Prostate gland (tissue), 2 donors: ENCODE measurements around the gene MAPK8IP2. TPM values are rescaled to one million over a fixed set of nuclear protein-coding genes. Genes with fewer than 3 reads are reported as not detected.
"Not testable (repeated sequence)": the region's sequence is repeated elsewhere in the genome, so short reads cannot be mapped to it uniquely, and the experiment has no call there.

Experiments
- DNase-seq: peaks from one replicate; pipeline ENCODE4 v3.0.0-alpha.2; 2019; ENCODE audit warnings: low spot score
- H3K27ac ChIP-seq, 2 donors: fragments of 200-600 bp; sonication (generic); 2 replicates each; pipeline ENCODE4 v1.5.1; 2017 to 2019
- H3K27me3 ChIP-seq: fragments of 200-600 bp; sonication (generic); replicated peaks from 2 replicates; pipeline ENCODE4 v1.5.1; 2019; ENCODE audit not compliant: insufficient read depth
- H3K36me3 ChIP-seq, 2 donors: fragments of 200-600 bp; sonication (generic); 1 replicate in 1 of 2; 2 replicates in 1 of 2; pipeline versions ENCODE4 v1.5.1 to v1.8.1; 2017 to 2019
- H3K4me1 ChIP-seq: fragments of 200-600 bp; sonication (generic); replicated peaks from 2 replicates; pipeline ENCODE4 v1.5.1; 2019
- H3K4me3 ChIP-seq, 2 donors: fragments of 200-600 bp; sonication (generic); 2 replicates each; pipeline ENCODE4 v1.5.1; 2017 to 2019
- H3K9me3 ChIP-seq: fragments of 200-600 bp; sonication (generic); 2 replicates; pipeline ENCODE4 v1.5.1; 2017
- CTCF ChIP-seq, 4 experiments: fragments of 200-600 bp in 2 of 4; fragments of 450-650 bp in 2 of 4; sonication (generic) in 2 of 4; IDR thresholded peaks; 1 replicate in 3 of 4; 2 replicates in 1 of 4; pipeline ENCODE4 v1.5.1; 2016 to 2019; ENCODE audit warnings: antibody characterized with exemption in 4 of 4, mild to moderate bottlenecking in 2 of 4, moderate library complexity in 2 of 4
- POLR2A ChIP-seq: fragments of 450-650 bp; IDR thresholded peaks from one replicate; pipeline ENCODE4 v1.6.1; 2016; ENCODE audit warnings: antibody characterized with exemption, mild to moderate bottlenecking
- POLR2AphosphoS5 ChIP-seq: sonication (generic); formaldehyde crosslinking; IDR thresholded peaks from one replicate; pipeline ENCODE4 v1.6.1; 2017; ENCODE audit warnings: antibody characterized with exemption
- WGBS: methylation state at CpG from one replicate; pipeline ENCODE4 v1.1.5; 2018; 5-methylcytosine and 5-hydroxymethylcytosine counted together
- intact Hi-C: fragments of 100-400 bp; cut with DNase I; formaldehyde crosslinking; loops from one replicate; pipeline ENCODE4 v1.14.2; 2022
- total RNA-seq, 2 donors: library from RNA; depleted of rRNA; stranded (reverse); fragments of >200 nt; gene quantifications; one replicate each; pipeline ENCODE4 v1.1.0, GENCODE V29; 2016

MAPK8IP2 gene
- total RNA-seq, 2 donors from 2014 or later: 5.1 to 23.6 TPM

GRCh38 chr22:50633771-50634170 is 33.2 kb downstream of the MAPK8IP2 start:
- H3K27ac ChIP-seq: no peak overlapping the region
- DNase-seq: no peak
- intact Hi-C loops: no loop called here
- TF ChIP-seq POLR2A: no peak
- TF ChIP-seq CTCF (IDR thresholded peaks at IDR 0.05): no peak
- TF ChIP-seq POLR2AphosphoS5: no peak
- 92% methylated on average over 11 of the region's 11 CpGs for WGBS
- H3K9me3 ChIP-seq: no peaks in the 10 kb centered on the region
- H3K4me1 ChIP-seq: no peaks in the 10 kb centered on the region
- H3K4me3 ChIP-seq: no peak overlapping the region
- H3K27me3 ChIP-seq: no peaks in the 10 kb centered on the region
- H3K36me3 ChIP-seq: no peaks in the 10 kb centered on the region

GRCh38 chr22:50635591-50635990 is 35.0 kb downstream of the MAPK8IP2 start:
- Histone ChIP-seq H3K9me3 (no peaks in the 10 kb centered on the region), H3K36me3 (no peaks in the 10 kb centered on the region), H3K4me3 (no peak overlapping the region), H3K4me1 (no peaks in the 10 kb centered on the region), H3K27ac (no peak overlapping the region), H3K27me3 (no peaks in the 10 kb centered on the region)
- intact Hi-C loops: no loop called here
- DNase-seq: no peak
- TF ChIP-seq POLR2AphosphoS5 (no peak), CTCF (IDR thresholded peaks at IDR 0.05) (no peak), POLR2A (no peak)
- WGBS: 94% methylated on average over 11 of the region's 11 CpGs

- DNase-seq, intact Hi-C loops: not testable (repeated sequence)
- 98% methylated on average over 12 of the region's 12 CpGs for WGBS
These were observed 39.7 kb downstream of the MAPK8IP2 start for GRCh38 chr22:50640296-50640695.

DNA sequence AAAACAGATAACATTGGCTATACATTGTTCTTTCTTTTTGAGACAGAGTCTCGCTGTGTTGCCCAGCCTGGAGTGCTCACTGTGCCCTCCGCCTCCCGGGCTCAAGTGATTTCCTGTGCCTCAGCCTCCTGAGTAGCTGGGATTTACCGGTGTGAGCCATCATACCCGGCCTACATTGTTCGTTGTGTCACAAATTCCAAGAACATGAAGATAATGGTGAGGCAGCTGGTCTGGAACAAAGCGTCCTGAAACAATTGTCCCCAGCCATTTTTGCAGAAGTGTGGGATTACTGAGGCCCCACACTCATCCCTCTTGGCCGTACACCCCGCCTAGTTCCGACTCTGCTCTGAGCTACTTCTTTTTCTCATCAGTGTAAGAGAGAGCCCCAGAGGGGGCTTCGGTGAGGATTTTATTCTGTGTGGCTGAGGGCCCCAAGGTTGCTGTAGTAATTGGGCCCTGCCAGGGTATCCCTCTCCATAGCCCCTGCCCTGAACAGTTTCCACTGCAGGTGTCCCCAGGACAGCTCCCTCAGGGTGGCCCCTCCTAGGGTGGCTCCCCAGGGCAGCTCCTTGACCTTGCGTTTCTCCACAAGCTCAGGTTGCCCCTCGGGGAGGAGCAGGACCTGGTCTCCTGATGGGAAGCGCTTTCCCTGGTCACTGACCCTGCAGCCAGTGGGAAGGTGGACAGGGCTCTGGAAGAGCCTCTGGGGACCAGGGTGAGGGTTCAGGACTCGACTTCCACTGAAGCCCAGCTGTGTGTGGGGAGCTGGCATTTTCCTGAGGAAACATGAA is 40.5 kb downstream of the MAPK8IP2 start:
- intact Hi-C loops: no loop called here
- Histone ChIP-seq H3K4me3 (no peak overlapping the region), H3K36me3 (no peaks in the 10 kb centered on the region), H3K27me3 (no peaks in the 10 kb centered on the region), H3K27ac (no peak overlapping the region), H3K4me1 (no peaks in the 10 kb centered on the region), H3K9me3 (no peaks in the 10 kb centered on the region)
- WGBS: 71% methylated on average over 15 of the region's 15 CpGs
- TF ChIP-seq POLR2AphosphoS5 (no peak), CTCF (IDR thresholded peaks at IDR 0.05) (no peak), POLR2A (no peak)
- DNase-seq: no peak

More at GRCh38 chr22:50640296-50640695, 39.7 kb downstream of the MAPK8IP2 start:
- not testable (repeated sequence) for H3K27me3 ChIP-seq, H3K9me3 ChIP-seq, H3K27ac ChIP-seq, H3K36me3 ChIP-seq, H3K4me3 ChIP-seq, H3K4me1 ChIP-seq

DNA sequence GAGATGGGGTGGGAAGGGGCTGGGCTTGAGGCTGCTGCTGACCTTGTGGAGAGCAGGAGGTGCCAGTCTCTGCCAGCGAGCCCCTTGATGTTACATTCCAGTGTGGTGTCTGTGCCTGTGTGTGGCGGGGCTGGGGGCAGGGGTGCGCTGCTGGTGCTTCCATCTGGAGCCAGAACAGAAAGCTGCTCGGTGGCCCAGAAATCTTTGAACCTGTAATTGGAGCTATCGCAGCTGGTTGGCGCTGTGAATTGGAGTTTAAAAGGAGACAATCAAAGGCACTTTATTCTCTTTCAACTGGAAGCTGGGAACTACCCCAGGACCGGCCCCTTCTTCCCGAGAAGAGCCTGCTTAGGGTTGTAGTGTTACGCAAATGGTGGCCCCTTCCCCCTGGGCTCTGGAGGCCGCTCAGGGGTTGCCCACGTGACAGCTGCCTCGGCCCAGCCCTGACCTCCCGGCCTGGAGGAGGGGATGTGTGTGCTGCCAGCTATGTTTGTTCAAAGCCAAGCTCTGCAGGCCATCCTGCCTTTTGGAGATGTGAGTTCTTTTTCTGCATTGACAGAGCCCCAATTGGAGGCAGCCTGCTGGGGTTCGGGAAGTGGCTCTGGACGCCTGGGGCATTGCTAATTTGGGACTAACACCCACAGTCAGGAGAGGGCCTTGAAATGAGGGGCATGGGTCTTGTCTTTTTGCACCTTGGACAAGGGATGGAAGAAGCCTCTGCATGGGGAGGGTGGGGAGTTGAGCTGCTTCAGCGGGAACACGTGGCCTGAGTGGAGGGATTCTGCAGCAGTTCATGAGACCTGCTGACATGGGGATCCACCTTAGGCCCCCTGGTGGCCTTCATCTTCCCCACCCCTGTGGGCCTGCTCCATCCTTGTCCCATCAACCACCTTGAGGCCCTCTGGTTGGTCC is 41.4 kb downstream of the MAPK8IP2 start:
- intact Hi-C loops: no loop called here
- 23% methylated on average over 17 of the region's 17 CpGs for WGBS
- Histone ChIP-seq H3K4me3 (no peak overlapping the region), H3K4me1 (no peaks in the 10 kb centered on the region), H3K27ac (no peak overlapping the region), H3K36me3 (no peaks in the 10 kb centered on the region), H3K9me3 (no peaks in the 10 kb centered on the region), H3K27me3 (no peaks in the 10 kb centered on the region)
- no peak for DNase-seq
- TF ChIP-seq CTCF (IDR thresholded peaks at IDR 0.05) (peak in 1 of 4 experiments; percentile 13), POLR2AphosphoS5 (no peak)

DNA sequence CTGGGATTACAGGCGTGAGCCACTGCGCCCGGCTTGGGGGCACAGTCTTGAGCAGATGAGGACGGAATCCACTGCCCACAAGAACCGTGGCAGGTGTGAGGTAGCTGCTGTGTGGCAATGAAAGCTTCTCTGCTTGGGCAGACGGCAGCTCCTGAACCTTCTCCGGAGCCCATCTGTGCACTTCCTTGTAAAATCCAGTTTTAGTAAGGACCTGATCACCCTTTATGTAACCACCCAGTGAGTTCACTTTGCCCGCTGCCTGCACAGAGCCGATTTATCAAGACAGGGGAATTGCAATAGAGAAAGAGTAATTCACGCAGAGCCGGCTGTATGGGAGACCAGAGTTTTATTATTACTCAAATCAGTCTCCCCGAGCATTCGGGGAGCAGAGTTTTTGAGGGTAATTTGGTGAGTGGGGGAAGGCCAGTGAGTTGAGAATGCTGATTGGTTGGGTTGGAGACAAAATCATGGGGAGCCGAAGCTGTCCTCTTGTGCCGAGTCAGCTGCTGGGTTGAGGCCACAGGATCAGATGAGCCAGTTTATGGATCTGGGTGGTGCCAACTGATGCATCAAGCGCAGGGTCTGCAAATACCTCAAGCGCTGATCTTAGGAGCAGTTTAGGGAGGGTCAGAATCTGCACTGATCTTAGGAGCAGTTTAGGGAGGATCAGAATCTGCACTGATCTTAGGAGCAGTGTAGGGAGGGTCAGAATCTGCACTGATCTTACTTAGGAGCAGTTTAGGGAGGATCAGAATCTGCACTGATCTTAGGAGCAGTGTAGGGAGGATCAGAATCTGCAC is 42.6 kb downstream of the MAPK8IP2 start:
- H3K4me1 ChIP-seq, H3K36me3 ChIP-seq, H3K4me3 ChIP-seq, H3K27me3 ChIP-seq, DNase-seq, intact Hi-C loops, H3K27ac ChIP-seq, H3K9me3 ChIP-seq: not testable (repeated sequence)
- 90% methylated on average over 17 of the region's 17 CpGs for WGBS

- H3K36me3 ChIP-seq, intact Hi-C loops, H3K27ac ChIP-seq, H3K27me3 ChIP-seq, H3K4me1 ChIP-seq, DNase-seq, H3K9me3 ChIP-seq, H3K4me3 ChIP-seq: not testable (repeated sequence)
- 75% methylated on average over 3 of the region's 3 CpGs for WGBS
These were observed 43.2 kb downstream of the MAPK8IP2 start for GRCh38 chr22:50643821-50644101.
